Dedifferentiated amniotic fluid mesenchymal stem cell (primary cell): ENCODE data around the gene NFIB.

Experiments
- DNase-seq: peaks from one replicate; pipeline ENCODE4 v3.0.0-alpha.2; 2016; ENCODE audit errors: extremely low spot score

Gene NFIB

GRCh38 chr9:14106699-14107098 lies 207.2 kb downstream of the NFIB start:
- DNase-seq: no peak

GRCh38 chr9:14104496-14104895 lies 209.4 kb downstream of the NFIB start:
- DNase-seq: no peak

- DNase-seq: no peak
Measured at GRCh38 chr9:14103115-14103514, 210.8 kb downstream of the NFIB start.

GRCh38 chr9:14099737-14100136 lies 214.2 kb downstream of the NFIB start:
- no peak for DNase-seq

- DNase-seq: no peak
Measured at GRCh38 chr9:14098486-14099180, 215.3 kb downstream of the NFIB start.

GRCh38 chr9:14097666-14098415 lies 216.1 kb downstream of the NFIB start:
- no peak for DNase-seq

GRCh38 chr9:14097215-14097614 lies 216.7 kb downstream of the NFIB start:
- DNase-seq: no peak

- DNase-seq: peak; percentile 52
Measured at GRCh38 chr9:14096258-14096922, 217.6 kb downstream of the NFIB start.

- DNase-seq: no peak
Measured at GRCh38 chr9:14095277-14095676, 218.7 kb downstream of the NFIB start.

GRCh38 chr9:14094491-14094890 lies 219.4 kb downstream of the NFIB start:
- DNase-seq: no peak

- no peak for DNase-seq
Measured at GRCh38 chr9:14092344-14092743, 221.6 kb downstream of the NFIB start.

GRCh38 chr9:14089051-14089803 lies 224.7 kb downstream of the NFIB start:
- DNase-seq: no peak

- no peak for DNase-seq
Measured at GRCh38 chr9:14087576-14087975, 226.4 kb downstream of the NFIB start.

- no peak for DNase-seq
Measured at GRCh38 chr9:14086495-14086894, 227.4 kb downstream of the NFIB start.

GRCh38 chr9:14085810-14086209 lies 228.1 kb downstream of the NFIB start:
- DNase-seq: no peak

- no peak for DNase-seq
Measured at GRCh38 chr9:14084867-14085266, 229.1 kb downstream of the NFIB start.

- DNase-seq: no peak
Measured at GRCh38 chr9:14083366-14083765, 230.6 kb downstream of the NFIB start.

- DNase-seq: no peak
Measured at GRCh38 chr9:14082732-14083131, 231.2 kb downstream of the NFIB start.

- no peak for DNase-seq
Measured at GRCh38 chr9:14081745-14082144, 232.2 kb downstream of the NFIB start.

GRCh38 chr9:14080959-14081542 lies 232.9 kb downstream of the NFIB start:
- DNase-seq: no peak

GRCh38 chr9:14079440-14079839 lies 234.5 kb downstream of the NFIB start:
- DNase-seq: no peak

GRCh38 chr9:14077672-14078071 lies 236.3 kb downstream of the NFIB start:
- DNase-seq: no peak
